Aorta (tissue), 5 donors: ENCODE results near the gene PAMR1. TPM values are rescaled to one million over a fixed set of nuclear protein-coding genes. Genes with fewer than 3 reads are reported as not detected.
A peak's percentile ranks its signal among the peaks of the same experiment; 100 is the strongest.

Experiments
- ATAC-seq: fragments of 200-7000 bp; cut with Tn5 transposase; one replicate; pipeline ENCODE4 v1.9.1; 2022; ENCODE audit warnings: moderate library complexity; ENCODE audit not compliant: low FRiP score
- DNase-seq, 2 donors: peaks; one replicate each; pipeline ENCODE4 v3.0.0-alpha.2; 2020
- H3K27ac ChIP-seq, 2 donors: one replicate each; pipeline ENCODE4 v1.5.1; 2013; ENCODE audit warnings: low read length in 2 of 2, mild to moderate bottlenecking in 2 of 2, moderate library complexity in 2 of 2, control low read depth in 1 of 2, inconsistent platforms in 1 of 2, low read depth in 1 of 2
- H3K27me3 ChIP-seq, 2 donors: one replicate each; pipeline ENCODE4 v1.6.1; 2013; ENCODE audit warnings: control low read depth in 1 of 2, low read length in 1 of 2, mild to moderate bottlenecking in 1 of 2, moderate library complexity in 1 of 2; ENCODE audit not compliant: insufficient read depth in 2 of 2, control insufficient read depth in 1 of 2
- H3K36me3 ChIP-seq, 2 donors: one replicate each; pipeline ENCODE4 v1.6.1; 2013; ENCODE audit warnings: control low read depth in 1 of 2, low read length in 1 of 2, mild to moderate bottlenecking in 1 of 2; ENCODE audit not compliant: insufficient read depth in 2 of 2, control insufficient read depth in 1 of 2
- H3K4me1 ChIP-seq, 2 donors: one replicate each; pipeline ENCODE4 v1.6.1; 2013; ENCODE audit warnings: low read length in 2 of 2, control low read depth in 1 of 2, mild to moderate bottlenecking in 1 of 2, moderate library complexity in 1 of 2; ENCODE audit not compliant: insufficient read depth in 2 of 2, control insufficient read depth in 1 of 2
- H3K4me3 ChIP-seq, 2 donors: one replicate each; pipeline ENCODE4 v1.5.1; 2013; ENCODE audit warnings: low read length in 2 of 2, control low read depth in 1 of 2, mild to moderate bottlenecking in 1 of 2
- H3K9me3 ChIP-seq: one replicate; pipeline ENCODE4 v1.6.1; 2013; ENCODE audit warnings: mild to moderate bottlenecking, low read length; ENCODE audit not compliant: control insufficient read depth
- WGBS, 2 donors: extraction: QIAGEN DNeasy Blood & Tissue Kit; methylation state at CpG; one replicate each; pipeline ENCODE4 v1.1.7; 2013; 5-methylcytosine and 5-hydroxymethylcytosine counted together
- intact Hi-C, 2 donors: fragments of 100-400 bp; cut with DNase I; formaldehyde crosslinking; loops; one replicate each; pipeline versions ENCODE4 v1.14.2 to v1.15.0; 2022
- polyA plus RNA-seq, 2 donors: library from polyadenylated mRNA; stranded (reverse); fragments of 200-250 nt; gene quantifications; one replicate each; pipeline ENCODE4 v1.2.3, GENCODE V29; 2013
- total RNA-seq, 2 donors: library from RNA; stranded (reverse); fragmentation: NEBNext Ultra II Directional; extraction: Animal tissue kit (Norgen Biotek cat#: 25700); gene quantifications; one replicate each; pipeline ENCODE4 v1.2.1, GENCODE V29; 2021
- donor health status: healthy with polysubstance abuse.
- donor health status: Bipolar disorder and iron deficiency.
- donor health status: DM: no; HTN: no; CAD: no.
- donor health status: DM: no; HTN: no; CAD: no.
- donor health status: DM: yes; HTN: yes; CAD: no.

Gene PAMR1
- total and polyA plus RNA-seq, 4 donors = 0.69 to 3.1 (median 2.2) TPM

DNA sequence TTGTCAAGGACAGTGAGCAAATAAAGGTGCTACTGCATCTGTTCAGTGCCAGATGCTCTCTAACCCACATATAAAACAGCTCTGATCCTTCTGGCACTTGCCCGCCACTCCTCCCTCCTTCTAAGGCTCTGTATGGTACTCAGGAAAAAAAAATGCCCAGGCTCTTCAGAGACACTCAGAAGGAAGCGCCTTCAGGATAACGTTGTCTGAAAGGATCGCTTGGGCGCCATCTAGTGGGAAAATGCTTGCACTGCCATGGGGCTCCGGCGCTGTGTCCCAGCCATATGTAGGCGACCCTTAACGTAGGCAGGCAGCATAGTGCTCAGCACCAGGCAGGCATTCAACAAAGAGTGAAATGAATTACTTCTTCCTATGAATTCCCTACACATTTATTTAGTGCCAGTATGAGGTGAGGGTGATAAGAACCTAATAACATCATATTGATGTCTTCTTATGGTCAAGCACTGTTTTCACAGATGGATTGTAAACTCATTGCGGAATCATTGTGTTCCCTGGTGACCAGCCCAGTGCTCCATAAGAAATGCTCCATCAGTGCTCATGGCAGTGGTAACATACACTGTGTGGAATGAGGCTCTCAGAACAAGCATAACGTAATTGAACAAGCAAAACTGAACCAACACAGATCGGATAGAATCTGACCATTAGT is 39.6 kb downstream of the PAMR1 start:
- peak; percentile 79 to 90 for DNase-seq
- Histone ChIP-seq H3K36me3 (no peaks in the 10 kb centered on the region), H3K4me3 (no peak overlapping the region), H3K27ac (no peak overlapping the region), H3K9me3 (peaks cover 5% of the 10 kb centered on the region), H3K27me3 (peaks cover 0 to 6% of the 10 kb centered on the region in 2 donors), H3K4me1 (peaks cover 0 to 2% of the 10 kb centered on the region in 2 donors)
- WGBS, 2 donors = 13 to 14% methylated on average over 12 of the region's 12 CpGs
- intact Hi-C loops = loop anchor here in 1 of 2 donors (5.0 to 10.0 kb wide), 4 partner anchors 83 to 898 kb away; partner anchors contain the start of gene FJX1
- ATAC-seq = peak; percentile 89

DNA sequence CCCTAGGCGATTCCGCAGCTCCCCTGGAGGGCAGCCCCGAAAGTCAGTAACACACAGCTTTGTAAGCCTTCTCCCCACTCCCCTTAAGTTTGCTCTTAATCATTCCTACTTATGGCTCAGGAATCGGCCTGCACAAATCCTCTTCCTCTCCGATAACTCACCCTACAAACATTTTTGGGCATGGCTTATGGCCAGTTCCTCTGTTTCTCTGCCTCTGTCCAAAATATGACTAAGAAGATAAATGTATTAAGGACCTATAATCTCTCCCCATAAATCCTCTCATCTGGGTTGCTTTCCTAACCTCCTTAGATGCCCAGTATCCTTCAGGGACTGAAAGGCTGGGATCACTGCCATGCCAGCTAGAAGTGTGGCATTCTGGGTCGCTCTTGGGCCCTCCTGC is 41.0 kb downstream of the PAMR1 start:
- DNase-seq (no peak), ATAC-seq (no peak)
- no peak overlapping the region for H3K4me3 ChIP-seq
- intact Hi-C loops = loop anchor here in 1 of 2 donors (10.0 kb wide), 2 partner anchors 130 to 780 kb away; partner anchors contain the start of gene FJX1
- peaks cover 0 to 2% of the 10 kb centered on the region in 2 donors for H3K4me1 ChIP-seq
- H3K27ac ChIP-seq = no peak overlapping the region
- peaks cover 0 to 6% of the 10 kb centered on the region in 2 donors for H3K27me3 ChIP-seq
- peaks cover 7% of the 10 kb centered on the region for H3K9me3 ChIP-seq
- 59 to 64% methylated on average over 6 of the region's 6 CpGs for WGBS, 2 donors
- H3K36me3 ChIP-seq = no peaks in the 10 kb centered on the region

DNA sequence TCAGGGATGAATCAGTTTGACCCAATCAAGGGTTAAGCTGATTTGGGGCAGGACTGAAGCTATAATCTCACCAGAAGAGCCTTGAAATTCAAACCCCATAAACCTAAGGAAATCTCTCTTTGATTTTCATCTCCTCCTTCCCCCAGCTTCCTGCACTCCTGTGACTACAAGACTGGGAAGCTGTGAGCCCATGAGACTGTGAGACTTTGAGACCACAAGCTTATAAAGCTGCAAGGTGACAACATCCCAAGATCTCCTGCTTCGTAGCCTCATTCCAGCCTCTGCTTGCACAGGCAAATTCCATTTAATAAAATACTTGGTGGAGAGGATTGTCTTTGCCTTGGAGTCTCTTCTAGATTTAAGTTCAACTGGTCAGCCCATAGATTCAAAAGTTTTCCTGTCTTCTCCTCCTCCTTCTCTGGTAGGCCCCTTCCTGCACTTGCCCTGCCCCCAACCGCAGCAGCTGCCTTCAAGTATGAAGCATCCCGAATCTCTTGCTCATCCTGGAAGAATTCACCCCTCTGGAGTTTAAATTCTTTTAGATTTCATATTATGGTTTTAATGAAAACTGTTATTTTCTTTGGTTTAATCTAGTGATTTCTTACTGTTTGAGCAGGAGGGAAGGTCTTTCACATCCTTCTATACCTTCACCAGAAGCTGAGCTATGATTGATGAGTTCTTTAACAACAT is 42.1 kb downstream of the PAMR1 start:
- Histone ChIP-seq H3K9me3 (peaks cover 7% of the 10 kb centered on the region), H3K36me3 (no peaks in the 10 kb centered on the region), H3K27ac (no peak overlapping the region), H3K27me3 (peaks cover 0 to 6% of the 10 kb centered on the region in 2 donors), H3K4me3 (no peak overlapping the region), H3K4me1 (peaks cover 0 to 2% of the 10 kb centered on the region in 2 donors)
- intact Hi-C loops = loop anchor here in 1 of 2 donors (10.0 kb wide), 2 partner anchors 132 to 782 kb away; partner anchors contain the start of gene FJX1
- DNase-seq = no peak
- WGBS, 2 donors = 92 to 93% methylated on average over 3 of the region's 3 CpGs
- no peak for ATAC-seq

DNA sequence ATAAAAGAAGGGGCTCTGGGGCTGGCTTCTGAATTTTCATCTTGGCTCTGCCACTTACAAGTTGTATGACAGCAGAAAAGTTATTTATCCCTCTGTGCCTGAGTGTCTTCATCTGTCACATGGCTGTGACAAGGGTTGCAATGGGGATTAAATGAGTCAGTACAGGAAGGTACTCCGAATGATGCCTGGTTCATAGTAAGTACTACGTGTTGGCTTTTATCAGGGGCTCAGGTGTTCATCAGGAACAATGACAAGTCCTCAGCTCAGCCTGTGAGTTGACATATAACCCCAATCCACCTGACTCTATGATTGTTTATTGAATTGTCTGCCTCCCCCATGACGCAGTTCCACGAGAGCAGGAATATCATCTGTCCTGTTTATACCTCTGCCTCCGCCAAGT is 45.7 kb downstream of the PAMR1 start:
- peaks cover 7% of the 10 kb centered on the region for H3K9me3 ChIP-seq
- H3K4me3 ChIP-seq = no peak overlapping the region
- DNase-seq (no peak), ATAC-seq (no peak)
- WGBS, 2 donors = 93% methylated on average over 5 of the region's 5 CpGs
- intact Hi-C loops = loop anchor here in 1 of 2 donors (10.0 kb wide), 2 partner anchors 135 to 785 kb away; partner anchors contain the start of gene FJX1
- H3K27ac ChIP-seq = no peak overlapping the region
- H3K36me3 ChIP-seq = no peaks in the 10 kb centered on the region
- H3K27me3 ChIP-seq = peaks cover 0 to 3% of the 10 kb centered on the region in 2 donors
- H3K4me1 ChIP-seq = no peaks in the 10 kb centered on the region

DNA sequence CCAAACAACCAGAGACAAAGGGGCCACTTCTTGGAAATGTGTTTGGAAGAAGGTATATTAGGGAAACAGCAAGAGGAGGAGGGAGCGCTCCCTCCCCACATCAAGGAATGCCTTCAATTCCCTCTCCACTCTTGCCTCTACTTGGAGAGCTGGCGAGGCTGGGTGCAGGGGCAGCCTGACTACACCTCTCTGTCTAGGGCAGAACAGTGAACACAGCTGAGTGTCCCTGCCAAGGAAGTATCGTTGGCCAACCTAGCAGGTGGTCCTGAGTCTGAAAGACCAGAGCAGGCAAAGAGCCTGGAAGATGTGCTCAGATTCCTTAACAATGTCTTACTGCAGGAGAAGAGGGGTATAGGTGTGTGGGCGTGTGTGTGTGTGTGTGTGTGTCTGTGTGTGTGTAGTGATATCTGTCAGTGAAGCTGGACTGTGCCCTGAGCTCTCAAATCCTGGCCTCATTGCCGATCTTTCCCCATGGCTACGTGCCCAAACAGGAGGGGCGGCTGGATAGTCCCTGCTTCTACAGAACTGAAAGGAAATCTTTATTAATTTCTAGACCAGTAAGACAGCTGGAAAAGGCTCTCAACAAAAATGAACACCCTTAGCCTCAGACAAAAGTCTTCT is 46.8 kb downstream of the PAMR1 start:
- Histone ChIP-seq H3K36me3 (no peaks in the 10 kb centered on the region), H3K27ac (no peak overlapping the region), H3K27me3 (peaks cover 0 to 3% of the 10 kb centered on the region in 2 donors), H3K9me3 (peaks cover 7% of the 10 kb centered on the region), H3K4me3 (no peak overlapping the region), H3K4me1 (no peaks in the 10 kb centered on the region)
- WGBS, 2 donors = 38 to 42% methylated on average over 7 of the region's 7 CpGs
- intact Hi-C loops = no loop called here
- ATAC-seq (no peak), DNase-seq (no peak)

DNA sequence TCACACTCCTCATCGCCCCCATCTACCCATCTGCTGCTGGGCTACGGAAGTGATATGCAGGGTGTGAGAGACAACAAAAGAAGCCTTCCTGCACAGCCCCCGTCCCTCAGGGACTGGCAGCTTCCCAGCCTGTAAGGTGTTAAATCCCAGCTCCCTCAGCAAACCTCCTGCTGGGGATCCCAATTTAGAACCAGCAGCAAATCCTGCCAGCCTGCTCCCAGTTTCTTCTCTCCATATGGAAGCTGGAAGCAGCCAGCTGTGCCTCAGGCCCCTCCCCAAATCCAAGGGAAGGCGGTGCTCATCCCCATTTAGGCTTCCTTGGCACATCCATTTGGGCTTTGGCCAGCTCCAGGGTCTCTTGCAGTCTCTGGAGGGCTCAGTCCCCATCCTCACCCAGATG is 47.5 kb downstream of the PAMR1 start:
- H3K9me3 ChIP-seq = peaks cover 1% of the 10 kb centered on the region
- H3K36me3 ChIP-seq = no peaks in the 10 kb centered on the region
- ATAC-seq (no peak), DNase-seq (no peak)
- no peaks in the 10 kb centered on the region for H3K4me1 ChIP-seq
- 20 to 25% methylated on average over 4 of the region's 4 CpGs for WGBS, 2 donors
- no peak overlapping the region for H3K27ac ChIP-seq
- intact Hi-C loops = no loop called here
- no peak overlapping the region for H3K4me3 ChIP-seq
- no peaks in the 10 kb centered on the region for H3K27me3 ChIP-seq

DNA sequence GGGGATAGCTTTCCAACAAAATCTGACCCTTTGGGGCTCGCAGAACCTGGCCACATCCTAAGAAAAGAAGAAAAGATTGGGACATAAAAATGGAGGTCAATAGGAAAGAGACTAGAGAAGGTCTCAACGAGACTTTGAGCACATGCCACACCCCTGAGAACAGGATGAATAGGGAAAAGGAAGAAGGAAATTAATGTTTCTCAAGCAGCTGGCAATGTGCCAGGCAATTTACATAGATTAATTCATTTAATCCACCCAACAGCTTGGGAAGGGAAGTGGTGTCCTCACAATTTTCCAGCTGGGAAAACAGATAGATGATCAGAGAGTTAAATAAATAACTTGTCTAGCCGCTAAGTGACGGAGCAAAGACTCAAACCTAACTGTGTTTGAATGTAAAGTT is 50.7 kb downstream of the PAMR1 start:
- intact Hi-C loops = no loop called here

DNA sequence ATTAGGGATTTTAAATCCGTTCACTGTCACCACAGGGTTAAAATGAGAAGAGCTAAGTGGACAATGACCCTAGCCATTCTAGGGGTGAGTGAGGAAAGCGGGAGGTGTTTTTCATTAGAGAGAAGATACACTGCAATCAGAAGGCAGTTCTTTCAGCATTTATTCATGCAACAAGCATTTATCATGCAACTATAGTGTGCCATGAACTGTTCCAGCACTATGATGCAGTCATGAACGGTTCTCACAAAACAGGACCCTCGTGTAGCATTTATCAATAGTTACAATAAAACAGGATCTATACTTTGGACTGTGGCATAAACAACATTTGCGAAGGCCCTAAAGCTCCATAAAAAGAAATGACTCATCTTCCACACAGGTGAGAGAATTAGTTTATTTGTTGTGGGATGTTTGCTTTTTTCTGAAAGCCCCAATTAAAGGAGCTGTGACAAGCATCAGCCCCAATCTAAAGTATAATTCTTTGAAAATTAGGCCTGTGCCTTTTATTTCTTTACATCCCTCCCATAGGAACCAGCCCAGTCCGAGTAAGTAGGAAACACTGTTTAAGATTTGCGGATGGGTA is 51.5 kb downstream of the PAMR1 start:
- Histone ChIP-seq H3K4me1 (no peaks in the 10 kb centered on the region), H3K27me3 (no peaks in the 10 kb centered on the region), H3K36me3 (no peaks in the 10 kb centered on the region), H3K27ac (no peak overlapping the region), H3K9me3 (no peaks in the 10 kb centered on the region), H3K4me3 (no peak overlapping the region)
- DNase-seq = no peak
- 89 to 90% methylated on average over 7 of the region's 7 CpGs for WGBS, 2 donors
- intact Hi-C loops = no loop called here
- ATAC-seq = no peak

More for the DNA sequence above, 50.7 kb downstream of the PAMR1 start:
- H3K9me3 ChIP-seq = no peaks in the 10 kb centered on the region
- H3K27ac ChIP-seq = no peak overlapping the region
- H3K27me3 ChIP-seq = no peaks in the 10 kb centered on the region
- DNase-seq (no peak), ATAC-seq (no peak)
- WGBS, 2 donors = 87 to 88% methylated on average over 4 of the region's 4 CpGs
- no peaks in the 10 kb centered on the region for H3K4me1 ChIP-seq
- H3K4me3 ChIP-seq = no peak overlapping the region
- no peaks in the 10 kb centered on the region for H3K36me3 ChIP-seq
